NCI-H2196 (cell line): ENCODE results near the gene WDR74.
"Not testable (repeated sequence)": the region's sequence is repeated elsewhere in the genome, so short reads cannot be mapped to it uniquely, and the experiment has no call there.

Source experiments
- DNase-seq: peaks from one replicate; lab custom pipeline; 2025; ENCODE audit not compliant: unreplicated experiment; lab: John Stamatoyannopoulos, UW

WDR74 gene

DNA sequence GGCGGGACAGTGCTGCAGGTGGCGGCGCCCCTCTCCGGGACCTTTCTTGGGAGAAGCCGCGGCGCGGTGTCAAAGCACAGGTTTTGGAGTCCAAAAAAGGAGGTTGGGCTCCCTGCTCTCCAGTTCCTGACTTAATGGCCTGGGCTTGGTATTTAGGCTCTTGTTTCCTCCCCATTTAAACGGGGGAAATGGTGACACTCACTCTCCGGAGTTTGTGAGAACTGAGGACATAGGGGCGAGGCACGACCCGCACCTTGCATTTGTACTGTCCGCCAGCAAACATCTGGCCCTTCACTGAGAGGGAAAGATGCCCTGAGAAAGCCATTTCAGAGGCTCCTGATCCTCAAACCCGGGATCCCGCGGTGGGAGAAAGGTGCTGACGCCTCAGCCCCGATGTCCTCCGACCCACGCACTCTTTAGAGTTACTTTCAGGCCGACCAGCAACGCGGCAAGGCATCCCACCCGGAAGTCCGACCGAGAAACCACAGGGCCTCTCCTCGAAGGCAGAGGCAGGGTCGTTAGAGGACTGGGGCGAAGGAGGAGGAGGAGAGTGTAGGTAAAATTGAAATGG, 2.9 kb upstream of the WDR74 start:
- DNase-seq, result no peak

DNA sequence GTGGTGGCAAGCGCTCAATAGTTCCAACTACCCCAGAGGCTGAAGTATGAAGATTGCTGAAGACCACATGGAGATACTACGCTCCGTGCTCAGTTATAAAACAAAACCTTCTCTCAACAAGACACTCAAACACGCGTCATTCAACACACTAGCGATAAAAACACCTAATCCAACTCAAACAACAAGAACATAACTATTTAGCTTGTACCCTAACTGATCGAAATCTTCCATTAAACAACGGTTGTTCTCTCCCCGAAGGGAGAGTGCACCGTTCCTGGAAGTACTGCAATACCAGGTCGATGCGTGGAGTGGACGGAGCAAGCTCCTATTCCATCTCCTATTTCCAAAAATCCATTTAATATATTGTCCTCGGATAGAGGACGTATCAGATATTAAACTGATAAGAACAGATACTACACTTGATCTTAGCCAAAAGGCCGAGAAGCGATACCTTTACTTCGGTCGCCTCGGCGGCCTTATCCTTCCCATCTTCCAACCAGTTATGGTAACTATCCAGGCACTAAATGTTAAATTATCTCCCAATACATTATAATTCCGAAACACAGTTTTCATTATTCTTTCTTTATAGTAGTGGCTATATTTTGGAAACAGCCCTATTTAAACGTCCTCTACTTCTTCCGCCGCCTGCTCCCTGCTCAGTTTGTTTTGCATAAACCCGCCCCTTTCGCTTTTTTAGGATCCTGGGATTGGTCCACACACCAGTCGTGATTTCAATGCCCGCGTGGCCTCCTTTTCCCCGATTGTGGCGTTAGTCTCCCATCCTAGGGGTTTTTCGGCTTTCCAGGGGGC, 2.2 kb upstream of the WDR74 start:
- peak; percentile 93 for DNase-seq

DNA sequence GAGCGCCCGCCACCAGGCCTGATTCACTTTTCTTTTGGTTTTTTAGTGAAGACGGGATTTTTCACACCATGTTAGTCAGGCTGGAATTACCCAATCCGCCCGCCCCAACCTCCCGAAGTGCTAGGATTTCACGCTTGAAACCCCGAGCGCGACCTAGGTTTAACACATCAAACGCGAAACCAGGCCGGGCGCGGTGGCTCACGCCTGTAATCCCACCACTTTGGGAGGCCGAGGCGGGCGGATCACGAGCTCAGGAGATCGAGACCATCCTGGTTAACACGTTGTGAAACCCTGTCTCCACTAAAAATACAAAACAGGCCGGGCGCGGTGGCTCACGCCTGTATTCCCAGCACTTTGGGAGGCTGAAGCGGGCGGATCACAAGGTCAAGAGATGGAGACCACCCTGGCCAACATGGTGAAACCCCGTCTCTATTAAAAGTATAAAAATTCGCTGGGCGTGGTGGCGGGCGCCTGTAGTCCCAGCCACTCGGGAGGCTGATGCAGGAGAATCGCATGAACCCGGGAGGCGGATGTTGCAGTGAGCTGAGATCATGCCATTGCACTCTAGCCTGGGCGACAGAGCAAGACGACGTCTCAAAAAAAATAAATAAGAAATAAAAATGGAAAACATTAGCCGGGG, 1.5 kb upstream of the WDR74 start:
- DNase-seq, result peak; percentile 59

DNA sequence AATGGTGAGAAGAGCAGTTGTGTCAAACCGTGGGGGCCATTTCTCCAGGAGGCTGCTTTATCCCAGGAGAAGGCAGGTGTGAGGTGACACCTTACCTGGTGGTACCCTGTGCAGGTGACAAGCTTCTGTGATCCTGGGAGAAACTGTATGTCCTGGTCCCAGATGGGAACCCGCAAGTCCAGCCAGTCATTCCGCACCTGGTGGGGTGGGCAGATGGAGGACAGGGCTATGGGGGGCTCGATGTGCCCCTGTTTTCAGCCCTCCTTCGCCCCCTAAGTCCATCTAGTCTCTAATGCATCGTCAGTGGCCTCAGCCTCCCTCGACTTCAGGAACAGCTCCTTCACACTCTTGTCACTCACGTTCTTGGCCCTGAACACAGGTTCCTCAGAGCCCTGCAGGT, 4.1 kb downstream of the WDR74 start:
- DNase-seq, result no peak

DNA sequence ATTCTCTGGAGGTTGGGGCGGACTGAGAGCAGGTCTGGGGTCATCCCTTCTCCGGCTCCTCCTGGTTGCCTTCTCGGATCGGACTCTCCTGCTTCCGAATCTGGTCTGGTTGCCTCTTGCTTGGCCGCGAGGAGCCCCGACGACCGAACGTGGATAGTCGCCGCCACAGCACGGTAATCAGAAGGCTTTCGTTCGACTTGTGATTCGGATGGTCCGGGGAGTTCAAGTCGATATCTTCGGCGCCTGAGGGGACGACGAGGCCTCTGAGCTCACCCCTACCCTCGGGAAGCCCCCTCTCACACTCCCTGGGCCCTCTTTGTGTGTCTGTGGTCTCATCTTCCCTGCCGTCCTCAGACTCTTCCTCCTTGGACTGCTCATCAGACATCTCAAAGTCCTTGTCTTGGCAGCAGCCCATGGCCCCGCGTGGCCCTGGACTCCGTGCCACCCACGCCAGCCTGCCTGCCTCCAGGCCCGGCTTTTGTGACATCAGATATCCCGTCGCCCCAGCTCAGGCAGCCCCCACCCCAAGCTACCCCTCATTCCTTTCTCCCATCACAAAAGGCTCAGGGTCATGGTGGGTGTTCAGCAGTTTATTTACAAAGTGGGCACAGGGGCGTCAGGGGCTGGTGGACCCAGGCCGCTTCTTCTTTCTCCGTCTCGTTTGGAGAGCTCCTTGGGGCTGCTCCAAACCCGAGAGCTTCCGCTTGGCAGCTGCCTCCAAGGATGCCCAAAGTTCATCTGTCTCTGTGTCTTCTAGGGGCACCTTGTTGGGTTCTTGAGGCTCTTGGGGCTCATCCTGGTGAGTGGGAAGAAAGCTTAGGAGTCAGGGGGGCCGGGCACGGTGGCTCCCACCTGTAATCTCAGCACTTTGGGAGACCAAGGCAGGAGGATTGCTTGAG, 6.8 kb downstream of the WDR74 start, which contains the start of gene TEX54:
Gene TEX54 (minus strand): TSS at position 506 of the 899 bp plus-strand sequence.
- DNase-seq, result no peak

DNA sequence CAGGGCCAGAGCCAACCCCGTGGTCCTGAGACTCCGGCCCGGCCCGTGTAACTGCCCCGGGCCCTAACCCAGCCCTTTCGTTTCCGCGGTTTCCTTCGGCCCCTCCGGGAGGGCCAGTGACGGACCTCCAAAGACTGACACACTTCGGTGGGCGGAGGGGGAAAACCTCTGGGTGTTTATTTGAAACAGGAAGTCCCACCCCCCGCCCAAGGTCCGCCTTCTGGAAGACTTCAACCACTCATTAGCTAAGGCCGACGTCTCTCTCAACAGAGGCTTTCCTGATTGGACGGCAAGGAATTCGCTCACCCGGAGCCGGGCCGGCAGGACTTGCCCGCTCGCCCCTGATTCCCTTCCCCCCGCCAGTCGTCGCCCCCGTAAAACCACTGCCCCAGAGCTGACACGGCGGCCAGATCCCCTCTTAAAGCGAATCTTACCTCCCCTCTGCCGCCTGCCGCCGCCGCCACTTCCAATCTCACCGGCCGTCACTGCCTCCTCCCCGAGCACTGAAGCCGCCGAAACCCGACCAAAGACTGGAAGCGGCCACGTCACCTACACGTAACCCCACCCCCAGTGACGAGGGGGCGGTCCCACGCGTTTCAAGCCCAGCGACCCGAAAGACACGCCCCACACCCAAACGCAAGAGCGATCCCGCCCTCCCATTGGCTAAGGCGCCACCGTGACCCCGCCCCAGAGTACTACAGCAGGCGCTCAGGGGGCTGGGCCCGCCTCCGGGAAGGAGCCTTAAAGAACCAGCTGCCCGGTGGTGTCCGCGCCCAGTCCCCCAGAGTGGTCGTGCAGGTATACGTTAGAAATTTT, 7.7 kb downstream of the WDR74 start, which contains the start of gene STX5:
Gene STX5 (minus strand): TSS at position 532 of the 816 bp plus-strand sequence. CDS start 808 bp downstream, outside the sequence.
- DNase-seq, result peak; percentile 99

DNA sequence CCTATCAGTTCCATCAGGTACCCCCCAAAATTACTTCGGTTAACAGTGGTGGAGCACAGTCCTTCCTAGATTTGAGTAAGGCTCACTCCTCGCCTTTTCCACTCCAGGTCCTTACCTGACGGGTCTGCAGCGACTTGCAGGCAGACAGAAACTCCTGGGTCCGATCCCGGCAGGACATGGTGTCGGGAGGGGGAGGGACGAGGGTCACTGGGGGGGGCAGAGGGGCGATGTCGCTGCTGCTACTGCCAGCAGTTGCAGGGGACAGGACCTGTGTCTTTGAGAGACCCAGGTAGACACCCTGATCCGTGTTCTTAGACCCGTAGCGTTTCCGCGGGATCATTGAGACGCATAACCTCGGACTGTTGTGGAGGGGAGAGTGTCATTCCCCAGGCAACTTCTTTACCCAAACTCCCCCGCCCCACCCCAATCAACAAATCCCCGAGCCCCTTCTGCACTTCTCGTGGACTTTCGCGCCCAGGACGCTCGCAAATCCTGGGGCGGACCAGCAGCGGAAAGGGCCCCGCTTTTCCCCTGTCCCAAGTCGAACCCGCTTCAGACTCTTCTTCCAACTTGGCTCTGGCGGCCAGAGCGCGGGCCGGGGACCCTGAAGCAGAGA, 8.4 kb downstream of the WDR74 start:
- no peak for DNase-seq

DNA sequence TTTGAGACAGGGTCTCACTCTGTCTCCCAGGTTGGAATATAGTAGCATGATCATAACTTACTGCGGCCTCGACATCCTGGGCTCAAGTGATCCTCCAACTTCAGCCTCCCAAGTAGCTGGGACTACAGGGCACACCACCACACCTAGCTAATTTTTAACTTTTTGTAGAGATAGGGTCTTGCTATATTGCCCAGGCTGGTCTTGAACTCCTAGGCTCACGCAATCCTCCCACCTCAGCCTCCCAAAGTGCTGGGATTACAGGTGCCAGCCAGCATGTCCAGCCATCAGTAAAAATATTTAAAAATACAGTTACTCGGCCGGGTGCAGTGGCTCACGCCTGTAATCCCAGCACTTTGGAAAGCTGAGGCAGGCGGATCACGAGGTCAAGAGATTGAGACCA, 11.3 kb downstream of the WDR74 start:
- DNase-seq, result not testable (repeated sequence)

DNA sequence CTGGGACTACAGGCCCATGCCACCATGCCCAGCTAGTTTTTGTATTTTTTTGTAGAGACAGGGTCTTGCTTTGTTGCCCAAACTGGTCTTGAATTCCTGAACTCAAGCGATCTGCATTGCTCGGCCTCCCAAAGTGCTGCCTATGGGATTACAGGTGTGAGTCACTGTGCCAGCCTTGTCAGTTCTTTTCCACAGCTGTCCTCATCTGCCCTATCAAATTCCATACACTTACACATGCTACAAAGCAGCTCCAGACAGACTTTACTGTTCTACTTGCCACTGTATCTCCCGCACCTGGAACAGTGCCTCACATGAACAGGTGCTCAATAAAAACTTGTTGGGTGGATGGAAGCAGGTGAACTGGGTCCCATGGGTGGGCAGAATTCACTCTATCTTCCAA, 15.7 kb downstream of the WDR74 start:
- no peak for DNase-seq

DNA sequence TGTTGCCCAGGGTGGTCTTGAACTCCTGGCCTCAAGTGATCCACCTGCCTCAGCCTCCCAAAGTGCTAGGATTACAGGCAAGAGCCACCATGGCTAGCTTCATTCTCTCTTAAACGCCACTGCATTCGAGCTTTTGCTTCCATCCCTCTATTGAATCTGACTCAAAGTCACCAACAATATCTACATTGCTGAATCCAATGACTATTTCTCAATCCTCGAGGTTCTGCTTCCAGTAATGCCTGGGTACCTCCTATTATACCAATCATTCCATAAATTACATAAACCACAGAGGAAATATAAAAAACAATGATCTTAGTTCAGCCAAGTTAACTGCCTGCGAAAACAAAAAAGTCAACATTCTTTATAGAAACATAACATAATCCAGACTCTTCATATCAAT, 22.3 kb downstream of the WDR74 start:
- no peak for DNase-seq

DNA sequence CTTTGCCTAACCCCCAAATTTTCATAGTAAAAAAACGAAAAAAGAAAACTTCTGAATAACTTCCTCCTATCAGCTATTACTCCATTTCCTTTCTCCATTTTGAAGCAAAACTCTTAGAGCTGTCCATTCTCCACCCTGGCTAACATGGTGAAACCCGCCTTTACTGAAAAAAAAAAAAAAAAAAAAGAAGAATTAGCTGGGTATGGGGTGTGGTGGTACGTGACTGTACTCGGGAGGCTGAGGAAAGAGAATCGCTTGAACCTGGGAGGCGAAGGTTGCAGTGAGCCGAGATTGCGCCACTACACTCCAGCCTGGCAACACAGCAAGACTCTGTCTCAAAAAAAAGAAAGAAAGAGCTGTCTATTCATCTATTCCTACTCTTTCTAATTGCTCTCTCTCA, 22.8 kb downstream of the WDR74 start:
- no peak for DNase-seq

DNA sequence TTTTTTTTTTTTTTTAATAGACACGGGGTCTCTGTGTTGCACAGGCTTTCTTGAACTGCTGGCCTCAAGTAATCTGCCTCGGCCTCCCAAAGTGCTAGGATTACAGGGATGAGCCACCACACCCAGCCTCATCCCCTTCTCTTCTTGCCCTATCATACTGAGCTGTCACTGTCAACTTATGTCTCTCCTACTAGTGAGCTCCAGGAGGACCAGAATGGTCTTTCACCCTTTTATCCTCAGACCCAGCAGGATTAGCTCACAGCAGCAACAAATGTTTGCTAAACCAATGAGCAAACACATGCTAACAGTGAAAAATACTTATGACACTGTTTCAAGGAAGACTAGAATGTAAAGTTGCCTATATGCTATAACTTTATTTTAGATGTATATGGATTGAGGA, 27.7 kb downstream of the WDR74 start:
- no peak for DNase-seq

DNA sequence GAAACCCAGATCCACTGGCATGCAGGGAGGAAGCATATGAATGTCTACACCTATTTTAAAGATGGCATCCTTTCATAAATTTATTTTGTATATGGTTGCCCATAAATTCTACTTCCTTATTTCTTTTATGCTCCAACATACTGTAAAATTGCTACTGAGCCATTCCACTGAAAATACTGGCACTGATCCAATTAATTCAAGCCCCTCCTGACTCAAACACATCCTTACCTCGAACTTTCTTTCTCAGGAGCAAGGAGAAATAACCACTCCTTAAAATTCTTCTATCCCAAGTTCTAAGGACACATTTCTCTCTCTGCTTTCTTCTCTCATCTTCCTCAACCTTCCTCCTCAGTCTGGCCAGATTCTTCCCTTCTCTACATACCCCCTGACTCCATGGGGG, 28.6 kb downstream of the WDR74 start:
- DNase-seq, result no peak

DNA sequence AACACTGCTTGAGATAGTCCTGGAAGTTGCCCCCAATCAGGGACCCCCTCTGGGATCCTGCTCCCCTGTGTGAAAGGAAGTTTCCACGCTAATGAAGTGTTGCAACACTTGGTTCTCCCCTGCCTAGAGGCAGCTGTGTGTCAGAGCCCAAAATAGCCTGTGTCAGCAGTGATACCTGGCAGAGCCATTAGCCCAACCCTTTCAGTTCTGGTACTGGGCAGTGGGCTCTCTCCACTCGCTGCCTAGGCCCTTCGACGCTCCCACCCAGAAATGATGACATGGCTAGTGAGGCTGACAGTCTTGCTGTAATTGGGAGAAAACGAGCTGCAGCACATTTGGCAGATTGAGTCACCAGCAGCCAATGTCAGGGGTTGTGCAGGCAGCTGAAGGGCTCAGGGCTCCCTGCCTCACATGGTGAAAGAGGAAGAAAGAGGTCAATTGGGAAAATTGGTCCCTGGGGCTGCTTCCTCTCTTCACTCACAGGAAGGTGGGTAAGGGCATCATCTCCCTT, 32.7 kb downstream of the WDR74 start:
- no peak for DNase-seq

DNA sequence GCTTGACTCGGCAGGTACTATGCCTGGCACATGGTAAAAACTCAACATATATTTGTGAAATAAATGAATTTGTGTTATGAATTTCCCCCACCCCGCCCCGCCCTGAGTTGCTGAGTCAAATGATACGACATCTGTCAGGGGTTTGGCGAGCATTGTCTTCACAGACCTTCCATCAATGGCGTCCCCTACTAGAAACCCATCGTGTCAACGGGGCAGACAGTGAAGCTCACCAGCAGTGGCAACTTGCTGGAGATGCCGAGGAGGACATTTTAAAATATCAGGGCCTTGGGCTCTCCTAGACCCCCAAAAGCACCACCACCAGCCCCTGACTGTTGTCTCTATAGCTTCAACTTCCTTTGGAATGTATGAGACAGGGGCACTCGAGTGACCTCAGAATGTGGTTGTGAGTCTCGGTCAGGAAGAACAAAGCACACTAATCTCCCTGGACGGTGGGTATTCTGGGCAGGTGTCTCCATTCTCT, 33.4 kb downstream of the WDR74 start:
- DNase-seq, result no peak

DNA sequence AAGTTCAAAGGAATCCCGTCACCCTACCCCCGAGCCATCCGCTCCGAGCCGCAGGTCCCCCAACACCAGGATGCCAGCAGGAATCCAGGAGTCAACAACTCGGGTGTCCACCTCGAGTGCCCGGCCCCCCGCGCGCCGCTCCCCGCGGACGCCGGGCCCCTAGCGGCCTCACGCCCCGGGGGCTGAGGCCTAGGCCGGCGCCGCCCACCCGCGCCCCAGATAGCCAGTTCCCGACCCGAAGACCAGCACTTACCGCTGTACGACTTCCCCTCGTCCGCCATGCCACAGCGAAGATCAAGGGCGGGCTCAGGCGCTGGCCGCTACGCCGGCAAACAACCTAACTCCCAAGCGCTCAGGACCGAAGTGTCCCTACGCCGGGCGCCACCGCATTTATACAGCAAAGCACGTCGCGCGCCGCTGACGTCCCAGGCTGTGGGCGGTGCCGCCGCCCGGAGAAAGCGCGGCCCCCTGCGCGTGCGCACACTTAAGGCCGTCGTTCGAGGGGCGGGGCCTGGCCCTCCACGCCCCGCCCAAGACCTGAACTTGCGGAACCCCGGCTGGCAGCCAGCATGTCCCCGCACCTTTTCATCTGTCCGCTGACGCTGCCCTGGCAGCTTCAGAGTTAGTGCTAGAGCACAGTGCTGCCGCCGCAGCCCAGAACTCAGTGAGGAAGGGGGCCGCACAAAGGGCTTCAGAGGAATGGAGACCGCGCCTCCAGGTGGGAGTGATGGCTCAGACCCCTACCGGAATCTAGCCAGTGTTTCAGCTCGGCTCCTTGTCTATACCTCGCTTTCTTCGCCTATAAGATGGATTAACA, 34.1 kb downstream of the WDR74 start, which contains the start of gene NXF1:
Gene NXF1 (minus strand): TSS at position 365 of the 817 bp plus-strand sequence. CDS start 84 bp downstream, at position 281.
- peak; percentile 97 for DNase-seq

DNA sequence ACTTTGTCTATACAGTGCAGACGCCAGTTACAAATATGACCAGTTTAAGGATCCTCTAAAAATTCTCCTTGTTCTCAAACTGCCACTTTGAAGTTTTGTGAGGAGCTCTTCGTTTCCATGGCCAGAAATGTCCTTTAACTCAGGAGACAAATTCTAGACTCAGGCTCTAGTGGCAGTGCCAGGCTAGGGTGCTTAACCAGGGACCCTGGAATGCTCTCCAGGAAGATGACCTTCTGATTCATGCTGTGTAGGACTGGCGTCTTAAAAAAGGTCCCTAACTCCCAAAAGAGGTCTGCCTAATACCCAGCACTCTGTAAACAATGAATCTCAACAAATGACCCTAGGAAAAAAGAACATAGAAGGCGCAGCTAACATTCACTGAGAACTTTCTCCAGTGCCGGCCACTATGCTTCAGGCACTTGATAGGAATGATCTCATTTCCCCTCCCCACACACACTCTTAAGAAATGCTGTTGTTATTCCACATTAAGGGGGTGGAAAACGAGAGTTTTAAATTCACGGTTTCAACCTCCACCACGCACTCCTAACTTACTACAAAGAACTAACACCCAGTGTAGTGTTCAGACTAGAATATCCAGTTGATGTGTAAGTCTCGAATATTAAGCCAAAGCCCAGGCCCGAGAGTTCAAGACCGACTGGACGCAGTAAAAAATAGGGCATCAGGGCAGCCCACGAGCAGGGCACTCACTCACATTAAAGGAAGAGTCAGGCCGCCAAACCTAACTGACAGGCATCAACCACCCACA, 34.9 kb downstream of the WDR74 start:
- no peak for DNase-seq

DNA sequence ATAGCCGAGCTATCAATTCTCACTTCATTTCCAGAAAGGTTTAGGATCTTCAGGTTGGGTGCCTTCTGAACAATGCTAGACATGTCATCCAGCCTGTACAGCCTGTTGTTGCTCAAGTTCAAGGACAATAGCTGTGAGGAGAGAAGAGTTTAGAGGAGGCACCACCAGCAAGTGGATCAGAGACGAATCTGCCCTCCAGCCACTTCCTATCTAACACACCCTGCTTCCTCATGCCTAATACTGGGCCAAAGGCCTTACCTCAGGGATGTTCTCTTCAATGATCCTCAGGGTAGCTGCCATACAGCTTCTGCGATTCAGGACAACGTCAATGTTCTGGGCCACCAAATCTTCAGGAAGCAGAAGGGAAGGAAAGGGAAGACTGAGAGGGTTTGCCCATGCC, 38.3 kb downstream of the WDR74 start:
- no peak for DNase-seq
